ENCODE measurements around the gene GAL3ST2. TPM values are rescaled to one million over a fixed set of nuclear protein-coding genes. Genes with fewer than 3 reads are reported as not detected.
"Not testable (repeated sequence)": the region's sequence is repeated elsewhere in the genome, so short reads cannot be mapped to it uniquely, and the experiment has no call there.

GAL3ST2 gene
- total RNA-seq, 4 donors from 2014 or later, result 0.40 TPM; not detected in 3

GRCh38 chr2:241741016-241741415 is 35.6 kb upstream of the GAL3ST2 start:
- Histone ChIP-seq H3K9me3 (peaks cover 0 to 10% (median 0%) of the 10 kb centered on the region in 3 donors), H3K27ac (no peak overlapping the region), H3K4me1 (peaks cover 0 to 11% (median 0%) of the 10 kb centered on the region in 3 donors), H3K27me3 (no peaks in the 10 kb centered on the region), H3K4me3 (no peak overlapping the region), H3K36me3 (peaks cover 0 to 67% of the 10 kb centered on the region in 2 donors)
- TF ChIP-seq EP300 (IDR thresholded peaks at IDR 0.05) (no peak), POLR2A (IDR thresholded peaks at IDR 0.05) (no peak), CTCF (IDR thresholded peaks at IDR 0.05) (no peak), POLR2AphosphoS5 (IDR thresholded peaks at IDR 0.05) (no peak)
- WGBS, 2 donors (ENCODE audit: low coverage in 1 of 2), result 84% methylated on average over 10 of the region's 10 CpGs; no CpG with 5 or more reads in 1 of the 2 donors
- ATAC-seq, result no peak

GRCh38 chr2:241742320-241742939 is 34.2 kb upstream of the GAL3ST2 start:
- Histone ChIP-seq H3K4me1 (peaks cover 0 to 9% (median 0%) of the 10 kb centered on the region in 3 donors), H3K4me3 (no peak overlapping the region), H3K27ac (no peak overlapping the region), H3K27me3 (no peaks in the 10 kb centered on the region), H3K36me3 (peaks cover 0 to 81% of the 10 kb centered on the region in 2 donors), H3K9me3 (peaks cover 0 to 12% (median 0%) of the 10 kb centered on the region in 3 donors)
- no peak for ATAC-seq
- 93% methylated on average over 3 of the region's 28 CpGs; no CpG with 5 or more reads in 1 of the 2 donors for WGBS, 2 donors (ENCODE audit: low coverage in 1 of 2)
- no peak for TF ChIP-seq POLR2A (IDR thresholded peaks at IDR 0.05)
- no peak for TF ChIP-seq CTCF (IDR thresholded peaks at IDR 0.05)
- no peak for TF ChIP-seq EP300 (IDR thresholded peaks at IDR 0.05)
- no peak for TF ChIP-seq POLR2AphosphoS5 (IDR thresholded peaks at IDR 0.05)

- Histone ChIP-seq H3K9me3 (peaks cover 0 to 12% (median 0%) of the 10 kb centered on the region in 3 donors), H3K36me3 (peaks cover 0 to 87% of the 10 kb centered on the region in 2 donors)
- 100% methylated on average over 2 to 3 of the region's 15 CpGs for WGBS, 2 donors (ENCODE audit: low coverage in 1 of 2)
- not testable (repeated sequence) for ATAC-seq, H3K4me1 ChIP-seq, H3K27ac ChIP-seq, H3K27me3 ChIP-seq, H3K4me3 ChIP-seq
Observed at GRCh38 chr2:241743008-241743407, 33.6 kb upstream of the GAL3ST2 start.

- Histone ChIP-seq H3K4me3 (no peak overlapping the region), H3K4me1 (peaks cover 0 to 9% (median 0%) of the 10 kb centered on the region in 3 donors), H3K36me3 (peaks cover 0 to 87% of the 10 kb centered on the region in 2 donors), H3K27me3 (no peaks in the 10 kb centered on the region), H3K27ac (no peak overlapping the region), H3K9me3 (peaks cover 0 to 12% (median 0%) of the 10 kb centered on the region in 3 donors)
- no CpG with 5 or more reads among the region's 16 CpGs for WGBS, 2 donors (ENCODE audit: low coverage in 1 of 2)
- TF ChIP-seq EP300 (IDR thresholded peaks at IDR 0.05) (no peak), POLR2AphosphoS5 (IDR thresholded peaks at IDR 0.05) (no peak), CTCF (IDR thresholded peaks at IDR 0.05) (no peak), POLR2A (IDR thresholded peaks at IDR 0.05) (no peak)
- no peak for ATAC-seq
Observed at GRCh38 chr2:241743620-241744019, 33.0 kb upstream of the GAL3ST2 start.

- Histone ChIP-seq H3K36me3 (peaks cover 0 to 87% of the 10 kb centered on the region in 2 donors), H3K4me1 (peaks cover 0 to 9% (median 0%) of the 10 kb centered on the region in 3 donors), H3K4me3 (no peak overlapping the region), H3K9me3 (peaks cover 0 to 12% (median 0%) of the 10 kb centered on the region in 3 donors), H3K27me3 (no peaks in the 10 kb centered on the region), H3K27ac (no peak overlapping the region)
- peak; percentile 36 for ATAC-seq
- WGBS, 2 donors (ENCODE audit: low coverage in 1 of 2), result 0 to 79% methylated on average over 1 to 7 of the region's 24 CpGs
- TF ChIP-seq EP300 (IDR thresholded peaks at IDR 0.05) (no peak), POLR2A (IDR thresholded peaks at IDR 0.05) (no peak), CTCF (IDR thresholded peaks at IDR 0.05) (no peak), POLR2AphosphoS5 (IDR thresholded peaks at IDR 0.05) (no peak)
Observed at GRCh38 chr2:241744028-241744754, 32.4 kb upstream of the GAL3ST2 start.

Measured in gastroesophageal sphincter (tissue), 4 donors.